HEK293 (cell line): ENCODE measurements around the gene CHCHD6.

Experiments
- BCL11B ChIP-seq: fragments of 450-650 bp; formaldehyde crosslinking; IDR thresholded peaks from 2 replicates; pipeline ENCODE4 v1.5.1; 2016; ENCODE audit warnings: low read depth, missing biosample characterization, missing genetic modification characterization
- ZNF138 ChIP-seq: fragments of 450-650 bp; formaldehyde crosslinking; IDR thresholded peaks from 2 replicates; pipeline ENCODE4 v1.5.1; 2016; ENCODE audit warnings: missing biosample characterization, missing genetic modification characterization, borderline replicate concordance
- ZNF174 ChIP-seq: fragments of 450-650 bp; formaldehyde crosslinking; IDR thresholded peaks from 2 replicates; pipeline ENCODE4 v1.5.0; 2017; ENCODE audit warnings: missing biosample characterization, mild to moderate bottlenecking, missing genetic modification characterization
- ZNF239 ChIP-seq: fragments of 450-650 bp; formaldehyde crosslinking; IDR thresholded peaks from 2 replicates; pipeline ENCODE4 v1.5.1; 2016; ENCODE audit warnings: missing biosample characterization, missing genetic modification characterization
- ZNF274 ChIP-seq, 2 experiments: fragments of 200-500 bp in 1 of 2; fragments of 450-650 bp in 1 of 2; sonication (Bioruptor generic) in 1 of 2; formaldehyde crosslinking in 1 of 2; IDR thresholded peaks; 2 replicates each; pipeline versions ENCODE4 v1.5.1 to v1.6.1; 2014 to 2016; ENCODE audit warnings: borderline replicate concordance in 1 of 2, inconsistent platforms in 1 of 2, low read length in 1 of 2, missing biosample characterization in 1 of 2, missing genetic modification characterization in 1 of 2
- ZNF501 ChIP-seq: fragments of 450-650 bp; formaldehyde crosslinking; IDR thresholded peaks from 2 replicates; pipeline ENCODE4 v1.5.1; 2016; ENCODE audit warnings: missing biosample characterization, missing genetic modification characterization
- ZNF677 ChIP-seq: fragments of 450-650 bp; IDR thresholded peaks from 2 replicates; pipeline ENCODE4 v1.5.0; 2018; ENCODE audit warnings: missing biosample characterization, mild to moderate bottlenecking, missing genetic modification characterization, moderate library complexity
- TF ChIP-seq, protein P1 (sequence below): sonication (generic); formaldehyde crosslinking; IDR thresholded peaks from 2 replicates; pipeline ENCODE4 v1.8.1; 2022; ENCODE audit warnings: mild to moderate bottlenecking, moderate library complexity, missing genetic modification reagents

DNA sequence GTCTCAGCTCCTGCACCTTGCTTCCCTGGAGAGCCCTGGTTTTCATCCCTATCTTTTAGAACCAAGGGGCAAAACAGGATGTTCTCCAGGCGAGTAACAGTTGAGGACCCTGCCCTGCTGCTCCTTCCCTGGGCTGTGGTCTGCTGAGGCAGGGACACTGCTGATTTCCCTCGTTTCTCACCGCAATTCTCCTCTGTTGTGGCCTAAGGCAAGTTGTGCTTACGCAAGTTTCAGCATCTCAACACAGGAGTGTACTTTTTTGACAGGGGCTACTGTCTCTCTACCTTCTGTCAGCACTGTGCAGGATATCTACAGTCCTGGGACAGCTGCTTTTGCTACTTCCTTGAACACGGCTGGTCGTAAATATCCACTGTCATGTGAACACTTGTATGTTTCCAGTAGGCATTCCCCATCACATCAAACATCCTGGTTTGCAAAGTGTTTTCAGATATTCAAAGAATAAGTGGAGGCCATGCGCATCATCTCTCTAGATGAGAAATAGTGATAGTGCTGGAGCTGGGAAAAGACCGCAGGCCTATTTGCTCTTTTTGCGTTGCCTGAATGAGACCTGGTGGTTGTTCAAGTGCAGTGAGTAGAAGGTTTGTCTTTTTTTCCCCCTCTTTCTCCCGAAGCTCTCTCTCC, 168.8 kb downstream of the CHCHD6 start:
- TF ChIP-seq ZNF274 (IDR thresholded peaks at IDR 0.05; ENCODE audit: low read length) (no peak), ZNF274 (tag by site-specific recombination; IDR thresholded peaks at IDR 0.05; ENCODE audit: borderline replicate concordance) (no peak), ZNF677 (tag by site-specific recombination) (no peak), ZNF174 (tag by site-specific recombination) (no peak), ZNF501 (tag by site-specific recombination) (no peak), ZNF138 (tag by site-specific recombination) (no peak), ZNF239 (tag by site-specific recombination) (no peak), BCL11B (tag by site-specific recombination) (no peak)
- TF ChIP-seq, protein P1, sequence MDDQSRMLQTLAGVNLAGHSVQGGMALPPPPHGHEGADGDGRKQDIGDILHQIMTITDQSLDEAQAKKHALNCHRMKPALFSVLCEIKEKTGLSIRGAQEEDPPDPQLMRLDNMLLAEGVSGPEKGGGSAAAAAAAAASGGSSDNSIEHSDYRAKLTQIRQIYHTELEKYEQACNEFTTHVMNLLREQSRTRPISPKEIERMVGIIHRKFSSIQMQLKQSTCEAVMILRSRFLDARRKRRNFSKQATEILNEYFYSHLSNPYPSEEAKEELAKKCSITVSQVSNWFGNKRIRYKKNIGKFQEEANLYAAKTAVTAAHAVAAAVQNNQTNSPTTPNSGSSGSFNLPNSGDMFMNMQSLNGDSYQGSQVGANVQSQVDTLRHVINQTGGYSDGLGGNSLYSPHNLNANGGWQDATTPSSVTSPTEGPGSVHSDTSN (CRISPR knock-in tag), result no peak
